Measurements from ENCODE around the gene MYO19.

GRCh38 chr17:36583787-36584186, 49.1 kb upstream of the MYO19 start:
- TF ChIP-seq CTCF (conservative IDR thresholded peaks at IDR 0.05; ENCODE audit: low read length): no peak
- TF ChIP-seq EZH2phosphoT487 (IDR thresholded peaks at IDR 0.05; ENCODE audit: borderline replicate concordance, low read depth, low read length): no peak

Measured in OCI-LY7 (cell line).